HEK293T (cell line): Measurements from ENCODE around the gene BCAP31.
"Not testable (repeated sequence)": the region's sequence is repeated elsewhere in the genome, so short reads cannot be mapped to it uniquely, and the experiment has no call there.

Source experiments
- CTCF ChIA-PET: fragments of 350-600 bp; formaldehyde crosslinking; extraction: SDS; loops from one replicate; lab custom pipeline; 2021; ENCODE audit warnings: antibody characterized with exemption, inconsistent platforms; lab: Yijun Ruan, JAX
- POLR2A ChIA-PET: fragments of 350-600 bp; formaldehyde crosslinking; extraction: SDS; loops from one replicate; lab custom pipeline; 2020; ENCODE audit warnings: antibody characterized with exemption, inconsistent platforms; lab: Yijun Ruan, JAX
- DNase-seq: peaks from one replicate; pipeline ENCODE4 v3.0.0; 2012; ENCODE audit warnings: mixed read lengths; ENCODE audit errors: extremely low spot score
- ARNT ChIP-seq: fragments of 450-650 bp; IDR thresholded peaks from 2 replicates; pipeline ENCODE4 v1.6.1; 2017; ENCODE audit warnings: mild to moderate bottlenecking
- BHLHE40 ChIP-seq: fragments of 450-650 bp; IDR thresholded peaks from 2 replicates; pipeline ENCODE4 v1.6.1; 2016; ENCODE audit warnings: mild to moderate bottlenecking, moderate library complexity, borderline replicate concordance
- CTBP1 ChIP-seq: fragments of 450-650 bp; IDR thresholded peaks from 2 replicates; pipeline ENCODE4 v1.6.1; 2016; ENCODE audit warnings: borderline replicate concordance
- ELF4 ChIP-seq: fragments of 450-650 bp; IDR thresholded peaks from 2 replicates; pipeline ENCODE4 v1.6.1; 2017; ENCODE audit warnings: antibody characterized with exemption
- FOXA1 ChIP-seq: fragments of 450-650 bp; IDR thresholded peaks from 2 replicates; pipeline ENCODE4 v1.6.1; 2016; ENCODE audit warnings: mild to moderate bottlenecking
- FOXK2 ChIP-seq: fragments of 450-650 bp; IDR thresholded peaks from 2 replicates; pipeline ENCODE4 v1.6.1; 2016; ENCODE audit warnings: mild to moderate bottlenecking
- FOXM1 ChIP-seq: fragments of 450-650 bp; IDR thresholded peaks from 2 replicates; pipeline ENCODE4 v1.6.1; 2017; ENCODE audit warnings: mild to moderate bottlenecking, borderline replicate concordance
- HDGF ChIP-seq: fragments of 450-650 bp; IDR thresholded peaks from 2 replicates; pipeline ENCODE4 v1.6.1; 2017; ENCODE audit warnings: antibody characterized with exemption, borderline replicate concordance
- L3MBTL2 ChIP-seq: fragments of 450-650 bp; conservative IDR thresholded peaks from 2 replicates; pipeline ENCODE4 v1.6.1; 2016; ENCODE audit warnings: mild to moderate bottlenecking
- LEF1 ChIP-seq: fragments of 450-650 bp; IDR thresholded peaks from 2 replicates; pipeline ENCODE4 v1.6.1; 2017; ENCODE audit warnings: mild to moderate bottlenecking, borderline replicate concordance
- NFRKB ChIP-seq: fragments of 450-650 bp; IDR thresholded peaks from 2 replicates; pipeline ENCODE4 v1.6.1; 2016; ENCODE audit warnings: mild to moderate bottlenecking, moderate library complexity
- SP1 ChIP-seq: fragments of 450-650 bp; IDR thresholded peaks from 2 replicates; pipeline ENCODE4 v1.6.1; 2017
- SUZ12 ChIP-seq: fragments of 450-650 bp; IDR thresholded peaks from 2 replicates; pipeline ENCODE4 v1.6.1; 2016; ENCODE audit warnings: mild to moderate bottlenecking
- TARDBP ChIP-seq: fragments of 450-650 bp; IDR thresholded peaks from 2 replicates; pipeline ENCODE4 v1.6.1; 2016
- ZNF384 ChIP-seq: fragments of 450-650 bp; IDR thresholded peaks from 2 replicates; pipeline ENCODE4 v1.6.1; 2016
- TF ChIP-seq, protein P1 (sequence below): fragments of 450-650 bp; IDR thresholded peaks from 2 replicates; pipeline ENCODE4 v1.6.1; 2016

Gene BCAP31

DNA sequence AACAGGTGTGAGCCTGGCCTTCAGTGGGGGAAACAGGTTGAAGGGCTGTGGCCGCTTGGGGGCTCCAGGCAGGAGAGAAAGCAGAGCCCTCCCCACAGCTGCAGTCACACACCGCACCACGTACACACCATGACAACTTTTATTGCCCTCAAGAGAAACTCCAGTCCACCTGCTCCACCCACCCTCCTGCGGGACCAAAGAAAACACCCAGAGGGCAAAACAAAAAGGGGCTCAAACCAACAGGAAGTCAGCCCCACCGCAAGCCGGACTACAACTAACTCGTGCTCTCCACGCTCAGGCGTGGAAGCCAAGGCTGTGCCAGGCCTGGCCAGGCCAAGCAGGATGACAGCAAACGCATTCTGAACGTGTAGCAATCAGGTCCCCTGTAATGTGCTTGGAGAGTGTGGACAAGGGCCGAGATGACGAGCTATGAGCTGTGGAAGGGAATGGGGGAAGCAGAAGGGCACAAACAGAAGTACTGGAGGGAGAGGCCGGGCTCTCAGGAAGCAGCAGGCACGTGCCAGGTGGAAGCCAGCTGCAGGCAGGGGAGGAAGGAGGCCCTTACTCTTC lies 23.7 kb downstream of the BCAP31 start:
- POLR2A ChIA-PET: no interaction called here
- DNase-seq: no peak
- TF ChIP-seq FOXK2: no peak
- no peak for TF ChIP-seq LEF1
- no peak for TF ChIP-seq TARDBP
- TF ChIP-seq ELF4: no peak
- no peak for TF ChIP-seq HDGF
- TF ChIP-seq NFRKB: no peak
- TF ChIP-seq SP1: no peak
- no peak for TF ChIP-seq SUZ12
- no peak for TF ChIP-seq BHLHE40
- TF ChIP-seq FOXA1: no peak
- TF ChIP-seq ZNF384: no peak
- TF ChIP-seq FOXM1: no peak
- TF ChIP-seq ARNT: no peak
- TF ChIP-seq, protein P1, sequence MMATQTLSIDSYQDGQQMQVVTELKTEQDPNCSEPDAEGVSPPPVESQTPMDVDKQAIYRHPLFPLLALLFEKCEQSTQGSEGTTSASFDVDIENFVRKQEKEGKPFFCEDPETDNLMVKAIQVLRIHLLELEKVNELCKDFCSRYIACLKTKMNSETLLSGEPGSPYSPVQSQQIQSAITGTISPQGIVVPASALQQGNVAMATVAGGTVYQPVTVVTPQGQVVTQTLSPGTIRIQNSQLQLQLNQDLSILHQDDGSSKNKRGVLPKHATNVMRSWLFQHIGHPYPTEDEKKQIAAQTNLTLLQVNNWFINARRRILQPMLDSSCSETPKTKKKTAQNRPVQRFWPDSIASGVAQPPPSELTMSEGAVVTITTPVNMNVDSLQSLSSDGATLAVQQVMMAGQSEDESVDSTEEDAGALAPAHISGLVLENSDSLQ: no peak
- no peak for TF ChIP-seq L3MBTL2
- no peak for TF ChIP-seq CTBP1
- CTCF ChIA-PET: no interaction called here

DNA sequence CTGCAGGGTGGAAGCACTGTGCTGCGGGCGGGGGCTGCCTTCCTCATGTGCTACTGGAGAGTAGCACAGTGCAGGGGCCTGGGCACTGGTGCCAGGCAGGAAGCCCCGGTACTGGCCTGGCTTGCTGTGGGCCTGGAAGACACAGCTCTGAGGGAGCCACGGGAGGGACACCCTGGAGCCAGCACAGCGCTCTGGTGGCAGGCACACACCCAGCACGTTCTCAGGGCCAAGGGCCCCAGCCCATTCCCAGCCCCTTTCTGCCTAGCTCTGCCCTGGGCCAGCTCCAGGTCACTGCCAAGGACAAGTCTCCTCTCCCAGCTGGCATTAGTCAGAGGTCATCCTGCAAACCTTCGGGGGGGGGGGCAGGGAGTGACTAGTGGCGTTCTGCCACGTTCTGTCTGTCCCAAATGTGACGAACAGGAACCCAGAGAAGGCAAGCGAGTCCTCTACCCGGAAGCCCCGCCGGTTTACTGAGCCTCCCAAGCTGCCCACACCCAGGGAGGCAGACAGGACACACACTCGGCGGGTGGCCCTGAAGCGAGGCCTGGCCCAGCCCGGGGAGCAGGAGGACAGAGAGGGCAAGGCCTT lies 24.3 kb downstream of the BCAP31 start:
- CTCF ChIA-PET: interaction anchor here (1.1 kb wide), 1 partner anchor 12 kb away, joined by 3 read pairs; the partner anchor contains the start of gene SLC6A8
- POLR2A ChIA-PET, DNase-seq: not testable (repeated sequence)

- POLR2A ChIA-PET, DNase-seq: not testable (repeated sequence)
- CTCF ChIA-PET: interaction anchor here (1.1 kb wide), 1 partner anchor 12 kb away, joined by 3 read pairs; the partner anchor contains the start of gene SLC6A8
Observed at GRCh38 chrX:153699210-153699783, 24.9 kb downstream of the BCAP31 start.

DNA sequence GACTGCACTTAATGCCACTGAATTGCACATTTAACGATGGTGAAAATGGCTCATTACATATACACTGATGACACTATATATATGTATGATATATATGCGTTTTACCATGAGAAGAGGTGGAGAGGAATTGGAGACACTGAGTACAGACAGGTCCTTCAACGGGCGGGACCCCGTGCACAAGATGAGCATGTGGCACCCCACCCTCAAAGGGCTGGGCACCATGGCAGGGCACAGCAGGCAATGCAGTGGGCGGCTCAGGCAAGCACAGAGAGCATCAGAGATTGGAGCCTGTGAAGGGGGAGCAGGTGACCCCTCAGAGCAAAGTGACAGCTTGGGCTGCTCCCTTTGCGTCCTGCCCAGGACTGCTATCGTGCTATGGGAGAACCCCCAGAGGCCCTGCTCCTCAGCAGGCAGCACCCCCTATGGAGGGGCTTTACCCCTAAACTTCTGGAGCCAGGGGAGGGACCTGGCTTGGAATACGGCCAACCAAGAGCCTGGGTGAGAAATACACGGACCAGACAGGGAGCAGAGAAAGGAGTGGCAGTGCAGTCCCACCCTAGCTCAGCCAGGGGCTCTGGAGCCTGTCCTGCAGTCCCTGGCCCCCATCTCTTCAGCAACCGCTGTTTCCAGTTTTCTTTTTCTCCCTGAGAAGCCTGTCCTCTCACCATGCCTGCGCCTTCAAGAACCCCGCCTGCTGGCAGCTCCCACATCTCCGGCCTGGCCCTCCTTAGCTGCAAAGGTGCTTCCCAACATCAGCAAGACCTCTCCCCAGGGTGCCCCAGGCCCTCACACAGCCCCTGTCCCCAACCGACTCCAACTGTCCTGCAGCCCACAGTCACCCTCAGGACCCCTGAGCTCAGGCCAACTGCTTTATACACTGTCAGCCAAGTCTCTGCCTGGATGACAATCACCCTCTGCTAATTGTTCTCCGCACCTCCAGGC lies 26.0 kb downstream of the BCAP31 start:
- CTCF ChIA-PET: no interaction called here
- TF ChIP-seq FOXA1: no peak
- TF ChIP-seq ZNF384: no peak
- no peak for TF ChIP-seq SP1
- TF ChIP-seq ELF4: no peak
- no peak for TF ChIP-seq ARNT
- TF ChIP-seq, protein P1: no peak
- no peak for TF ChIP-seq TARDBP
- TF ChIP-seq SUZ12: no peak
- no peak for TF ChIP-seq NFRKB
- no peak for TF ChIP-seq CTBP1
- TF ChIP-seq FOXM1: no peak
- TF ChIP-seq L3MBTL2: no peak
- TF ChIP-seq HDGF: no peak
- POLR2A ChIA-PET: no interaction called here

GRCh38 chrX:153696986-153697722 lies 27.0 kb downstream of the BCAP31 start:
- CTCF ChIA-PET, POLR2A ChIA-PET, DNase-seq: not testable (repeated sequence)

More for the DNA sequence above, 26.0 kb downstream of the BCAP31 start:
- DNase-seq: no peak

- CTCF ChIA-PET, DNase-seq, POLR2A ChIA-PET: not testable (repeated sequence)
Observed at GRCh38 chrX:153696538-153696937, 27.6 kb downstream of the BCAP31 start.

GRCh38 chrX:153696100-153696499 lies 28.1 kb downstream of the BCAP31 start:
- DNase-seq: no peak
- POLR2A ChIA-PET: no interaction called here
- TF ChIP-seq FOXA1 (no peak), BHLHE40 (no peak), LEF1 (no peak)
- CTCF ChIA-PET: no interaction called here
